Caco-2 (cell line): ENCODE measurements around the gene LLGL1. TPM values are rescaled to one million over a fixed set of nuclear protein-coding genes. Genes with fewer than 3 reads are reported as not detected.

Source experiments
- BruUV-seq: library from RNA; stranded (reverse); fragments of 400-500 nt; replicated peaks from 2 replicates; lab custom pipeline; 2021; lab: Mats Ljungman, UMichigan
- CTCF ChIA-PET: fragments of 300-600 bp; sonication (Branson Sonifier 250); formaldehyde crosslinking; loops from one replicate; lab custom pipeline; 2022; ENCODE audit warnings: antibody characterized with exemption; lab: Charles Lee
- POLR2A ChIA-PET: fragments of 300-600 bp; sonication (Branson Sonifier 250); formaldehyde crosslinking; loops from one replicate; lab custom pipeline; 2022; ENCODE audit warnings: antibody characterized with exemption; lab: Charles Lee
- DNase-seq, 2 experiments: peaks; one replicate each; pipeline versions ENCODE4 v3.0.0 to v3.0.0-alpha.2; 2020 to 2022
- H3K27me3 ChIP-seq: replicated peaks from 2 replicates; pipeline ENCODE4 v1.6.0; 2011; ENCODE audit warnings: low read length; ENCODE audit not compliant: control insufficient read depth, insufficient read depth
- H3K36me3 ChIP-seq: 2 replicates; pipeline ENCODE4 v1.5.1; 2011; ENCODE audit warnings: low read length; ENCODE audit not compliant: control insufficient read depth, insufficient read depth
- H3K4me1 ChIP-seq: fragments of 250-450 bp; sonication (Bioruptor Pico); 2 replicates; pipeline ENCODE4 v1.5.1; 2020; ENCODE audit warnings: mild to moderate bottlenecking
- H3K4me3 ChIP-seq: 2 replicates; pipeline ENCODE4 v1.5.1; 2011; ENCODE audit warnings: low read depth, mild to moderate bottlenecking, control low read depth, low read length
- H3K9me3 ChIP-seq: fragments of 250-450 bp; sonication (Bioruptor Pico); 2 replicates; pipeline ENCODE4 v1.5.1; 2020; ENCODE audit warnings: mild to moderate bottlenecking, moderate library complexity
- H3K27ac Mint-ChIP-seq: one replicate; pipeline ENCODE4 v1.8.0; 2022; ENCODE audit warnings: mixed read lengths; ENCODE audit not compliant: unreplicated experiment
- H3K27me3 Mint-ChIP-seq: one replicate; pipeline ENCODE4 v1.8.0; 2022; ENCODE audit warnings: mixed read lengths; ENCODE audit not compliant: insufficient read depth, unreplicated experiment
- H3K36me3 Mint-ChIP-seq: one replicate; pipeline ENCODE4 v1.8.0; 2022; ENCODE audit warnings: mild to moderate bottlenecking, mixed read lengths; ENCODE audit not compliant: insufficient read depth, unreplicated experiment
- H3K4me1 Mint-ChIP-seq: one replicate; pipeline ENCODE4 v1.8.0; 2022; ENCODE audit warnings: low read depth, mixed read lengths; ENCODE audit not compliant: unreplicated experiment
- H3K4me3 Mint-ChIP-seq: one replicate; pipeline ENCODE4 v1.8.0; 2022; ENCODE audit warnings: mild to moderate bottlenecking, moderate library complexity, mixed read lengths; ENCODE audit not compliant: unreplicated experiment
- H3K9me3 Mint-ChIP-seq: one replicate; pipeline ENCODE4 v1.8.0; 2022; ENCODE audit warnings: mixed read lengths; ENCODE audit not compliant: unreplicated experiment
- intact Hi-C: fragments of 100-400 bp; cut with micrococcal nuclease; formaldehyde crosslinking; loops from one replicate; pipeline ENCODE4 v1.10.0; 2022; ENCODE audit not compliant: unreplicated experiment
- total RNA-seq: library from RNA; stranded (reverse); gene quantifications from 2 replicates; pipeline ENCODE4 v1.2.3, GENCODE V29; 2022
- TF ChIP-seq, protein P1 (sequence below), 2 experiments: fragments of 200-600 bp in 1 of 2; IDR thresholded peaks; 1 replicate in 1 of 2; 2 replicates in 1 of 2; pipeline versions ENCODE4 v1.5.1 to v1.8.0; 2011 to 2022; ENCODE audit warnings: antibody characterized with exemption in 1 of 2, control low read depth in 1 of 2, inconsistent platforms in 1 of 2, low read depth in 1 of 2, low read length in 1 of 2, mild to moderate bottlenecking in 1 of 2, moderate library complexity in 1 of 2; ENCODE audit not compliant: insufficient read depth in 1 of 2, severe bottlenecking in 1 of 2, unreplicated experiment in 1 of 2

Gene LLGL1
- total RNA-seq, 1 experiment from 2014 or later, result 41.3 TPM

GRCh38 chr17:18234853-18235380 is 9.5 kb downstream of the LLGL1 start:
- no TSS peak for BruUV-seq
- H3K4me3 Mint-ChIP-seq, result no peak overlapping the region
- no peak overlapping the region for H3K27ac Mint-ChIP-seq
- intact Hi-C loops, result no loop called here
- no peaks in the 10 kb centered on the region for H3K27me3 Mint-ChIP-seq
- CTCF ChIA-PET, result no interaction called here
- Histone ChIP-seq H3K4me1 (no peaks in the 10 kb centered on the region), H3K36me3 (peaks cover 6% of the 10 kb centered on the region), H3K27me3 (no peaks in the 10 kb centered on the region), H3K9me3 (no peaks in the 10 kb centered on the region), H3K4me3 (no peak overlapping the region)
- no peaks in the 10 kb centered on the region for H3K4me1 Mint-ChIP-seq
- H3K36me3 Mint-ChIP-seq, result peaks cover 12% of the 10 kb centered on the region
- TF ChIP-seq, protein P1, sequence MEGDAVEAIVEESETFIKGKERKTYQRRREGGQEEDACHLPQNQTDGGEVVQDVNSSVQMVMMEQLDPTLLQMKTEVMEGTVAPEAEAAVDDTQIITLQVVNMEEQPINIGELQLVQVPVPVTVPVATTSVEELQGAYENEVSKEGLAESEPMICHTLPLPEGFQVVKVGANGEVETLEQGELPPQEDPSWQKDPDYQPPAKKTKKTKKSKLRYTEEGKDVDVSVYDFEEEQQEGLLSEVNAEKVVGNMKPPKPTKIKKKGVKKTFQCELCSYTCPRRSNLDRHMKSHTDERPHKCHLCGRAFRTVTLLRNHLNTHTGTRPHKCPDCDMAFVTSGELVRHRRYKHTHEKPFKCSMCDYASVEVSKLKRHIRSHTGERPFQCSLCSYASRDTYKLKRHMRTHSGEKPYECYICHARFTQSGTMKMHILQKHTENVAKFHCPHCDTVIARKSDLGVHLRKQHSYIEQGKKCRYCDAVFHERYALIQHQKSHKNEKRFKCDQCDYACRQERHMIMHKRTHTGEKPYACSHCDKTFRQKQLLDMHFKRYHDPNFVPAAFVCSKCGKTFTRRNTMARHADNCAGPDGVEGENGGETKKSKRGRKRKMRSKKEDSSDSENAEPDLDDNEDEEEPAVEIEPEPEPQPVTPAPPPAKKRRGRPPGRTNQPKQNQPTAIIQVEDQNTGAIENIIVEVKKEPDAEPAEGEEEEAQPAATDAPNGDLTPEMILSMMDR (IDR thresholded peaks at IDR 0.05; ENCODE audit: insufficient read depth in 1 of 2, low read depth in 1 of 2, low read length in 1 of 2, severe bottlenecking in 1 of 2, unreplicated experiment in 1 of 2), result no peak
- DNase-seq, result no peak
- H3K9me3 Mint-ChIP-seq, result no peaks in the 10 kb centered on the region
- POLR2A ChIA-PET, result no interaction called here

DNA sequence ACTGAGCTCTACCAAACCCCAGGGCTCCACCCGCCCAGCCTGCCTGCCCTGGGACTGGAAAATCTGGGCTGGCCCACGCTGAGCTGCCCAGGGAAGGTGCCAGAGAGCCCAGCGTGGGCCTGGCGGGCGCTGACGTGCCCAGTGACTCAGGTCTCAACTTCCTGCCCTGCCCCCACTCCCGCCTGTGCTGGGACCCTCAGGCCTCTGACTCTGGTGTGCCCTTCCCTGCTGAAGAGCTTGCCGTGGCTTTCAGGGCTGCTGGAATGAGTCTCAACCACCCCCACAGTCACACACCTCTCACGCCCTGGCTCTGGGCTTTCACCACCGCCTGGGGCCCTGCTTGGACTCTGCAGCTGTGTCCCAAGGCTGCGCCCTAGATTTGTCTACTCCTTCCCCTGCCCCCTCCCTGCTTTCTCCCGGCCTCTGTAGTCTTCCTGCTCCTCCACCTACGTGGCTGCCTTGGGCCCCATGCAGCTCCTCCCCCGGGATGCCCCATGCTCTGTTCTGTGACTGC is 10.4 kb downstream of the LLGL1 start:
- POLR2A ChIA-PET, result no interaction called here
- Mint-ChIP-seq H3K36me3 (peaks cover 19% of the 10 kb centered on the region), H3K4me3 (no peak overlapping the region)

GRCh38 chr17:18236494-18236893 is 11.1 kb downstream of the LLGL1 start:
- ChIA-PET POLR2A (no interaction called here), CTCF (no interaction called here)
- Mint-ChIP-seq H3K36me3 (peaks cover 26% of the 10 kb centered on the region), H3K4me1 (no peaks in the 10 kb centered on the region), H3K27ac (no peak overlapping the region), H3K4me3 (no peak overlapping the region), H3K27me3 (no peaks in the 10 kb centered on the region), H3K9me3 (no peaks in the 10 kb centered on the region)
- intact Hi-C loops, result no loop called here
- Histone ChIP-seq H3K9me3 (no peaks in the 10 kb centered on the region), H3K4me3 (no peak overlapping the region), H3K4me1 (no peaks in the 10 kb centered on the region), H3K27me3 (no peaks in the 10 kb centered on the region), H3K36me3 (peaks cover 6% of the 10 kb centered on the region)
- DNase-seq, result no peak
- BruUV-seq, result no TSS peak
- TF ChIP-seq, protein P1 (IDR thresholded peaks at IDR 0.05; ENCODE audit: insufficient read depth in 1 of 2, low read depth in 1 of 2, low read length in 1 of 2, severe bottlenecking in 1 of 2, unreplicated experiment in 1 of 2), result no peak

More for the DNA sequence above, 10.4 kb downstream of the LLGL1 start:
- no peaks in the 10 kb centered on the region for H3K9me3 Mint-ChIP-seq
- no peak overlapping the region for H3K27ac Mint-ChIP-seq
- H3K36me3 ChIP-seq, result peaks cover 6% of the 10 kb centered on the region
- BruUV-seq, result no TSS peak
- H3K4me1 ChIP-seq, result no peaks in the 10 kb centered on the region
- no peak overlapping the region for H3K4me3 ChIP-seq
- no peaks in the 10 kb centered on the region for H3K9me3 ChIP-seq
- H3K4me1 Mint-ChIP-seq, result no peaks in the 10 kb centered on the region
- no peaks in the 10 kb centered on the region for H3K27me3 Mint-ChIP-seq
- intact Hi-C loops, result no loop called here
- TF ChIP-seq, protein P1 (IDR thresholded peaks at IDR 0.05; ENCODE audit: insufficient read depth in 1 of 2, low read depth in 1 of 2, low read length in 1 of 2, severe bottlenecking in 1 of 2, unreplicated experiment in 1 of 2), result no peak
- DNase-seq, result no peak
- H3K27me3 ChIP-seq, result no peaks in the 10 kb centered on the region
- CTCF ChIA-PET, result no interaction called here
